ENCODE results near the gene MYO6. TPM values are rescaled to one million over a fixed set of nuclear protein-coding genes. Genes with fewer than 3 reads are reported as not detected.

Gene MYO6
- total and polyA plus RNA-seq, 2 experiments from 2014 or later = 10.9 to 24.2 TPM

GRCh38 chr6:75843396-75843795, 94.4 kb downstream of the MYO6 start:
- Histone ChIP-seq H2AFZ (no peak overlapping the region), H3K27ac (no peak overlapping the region), H3K4me1 (ENCODE audit: insufficient read depth) (no peaks in the 10 kb centered on the region), H3K4me3 (no peak overlapping the region), H3F3A (ENCODE audit: insufficient read depth) (no peaks in the 10 kb centered on the region), H3K4me2 (ENCODE audit: unreplicated experiment) (no peak overlapping the region), H3K79me2 (ENCODE audit: insufficient read depth) (no peaks in the 10 kb centered on the region), H4K20me1 (ENCODE audit: insufficient read depth) (no peaks in the 10 kb centered on the region), H3K9me2 (ENCODE audit: insufficient read depth) (no peaks in the 10 kb centered on the region), H3K9ac (no peak overlapping the region), H3K9me3 (ENCODE audit: low read depth) (no peaks in the 10 kb centered on the region), H3K36me3 (ENCODE audit: low read depth) (peaks cover 9% of the 10 kb centered on the region; the same call in 1 of the 2 replicates), H3K27me3 (replicated peaks; ENCODE audit: insufficient read depth) (no peaks in the 10 kb centered on the region)
- 70 to 72% methylated on average over 2 of the region's 2 CpGs for WGBS, 2 experiments (ENCODE audit: low coverage in 1 of 2, low lambda C conversion rate in 2 of 2, missing lambda C conversion rate in 2 of 2)
- in situ Hi-C loops (cut with MboI) = no loop called here
- TF ChIP-seq EZH2phosphoT487 (IDR thresholded peaks at IDR 0.05; ENCODE audit: insufficient read depth, low read depth) (no peak), EZH2 (IDR thresholded peaks at IDR 0.05; ENCODE audit: insufficient read depth, poor library complexity, severe bottlenecking) (no peak)
- DNase-seq = no peak

GRCh38 chr6:75848274-75848673, 99.2 kb downstream of the MYO6 start:
- no peaks in the 10 kb centered on the region for H3K9me2 ChIP-seq (ENCODE audit: insufficient read depth)
- peaks cover 8% of the 10 kb centered on the region; the same call in 1 of the 2 replicates for H3K4me1 ChIP-seq (ENCODE audit: insufficient read depth)
- in situ Hi-C loops (cut with MboI) = no loop called here
- no peaks in the 10 kb centered on the region for H4K20me1 ChIP-seq (ENCODE audit: insufficient read depth)
- H3K36me3 ChIP-seq (ENCODE audit: low read depth) = no peaks in the 10 kb centered on the region
- no peaks in the 10 kb centered on the region for H3F3A ChIP-seq (ENCODE audit: insufficient read depth)
- DNase-seq = no peak
- no peak overlapping the region for H2AFZ ChIP-seq
- no peak overlapping the region for H3K9ac ChIP-seq
- H3K9me3 ChIP-seq (ENCODE audit: low read depth) = no peaks in the 10 kb centered on the region
- no peak overlapping the region for H3K4me3 ChIP-seq
- no peak overlapping the region for H3K4me2 ChIP-seq (ENCODE audit: unreplicated experiment)
- H3K79me2 ChIP-seq (ENCODE audit: insufficient read depth) = no peaks in the 10 kb centered on the region
- TF ChIP-seq EZH2phosphoT487 (IDR thresholded peaks at IDR 0.05; ENCODE audit: insufficient read depth, low read depth) = no peak
- TF ChIP-seq EZH2 (IDR thresholded peaks at IDR 0.05; ENCODE audit: insufficient read depth, poor library complexity, severe bottlenecking) = no peak
- no peaks in the 10 kb centered on the region for H3K27me3 ChIP-seq (replicated peaks; ENCODE audit: insufficient read depth)
- WGBS, 2 experiments (ENCODE audit: low coverage in 1 of 2, low lambda C conversion rate in 2 of 2, missing lambda C conversion rate in 2 of 2) = 98 to 99% methylated on average over 4 of the region's 4 CpGs
- no peak overlapping the region for H3K27ac ChIP-seq

- H3K9me2 ChIP-seq (ENCODE audit: insufficient read depth) = no peaks in the 10 kb centered on the region
Measured at GRCh38 chr6:75849329-75850025, 100.4 kb downstream of the MYO6 start.

GRCh38 chr6:75850026-75850833, 101.2 kb downstream of the MYO6 start:
- Histone ChIP-seq H4K20me1 (ENCODE audit: insufficient read depth) (no peaks in the 10 kb centered on the region), H3K9me2 (ENCODE audit: insufficient read depth) (no peaks in the 10 kb centered on the region), H3K4me2 (ENCODE audit: unreplicated experiment) (no peak overlapping the region), H3F3A (ENCODE audit: insufficient read depth) (no peaks in the 10 kb centered on the region), H3K27me3 (replicated peaks; ENCODE audit: insufficient read depth) (no peaks in the 10 kb centered on the region), H3K27ac (no peak overlapping the region), H3K36me3 (ENCODE audit: low read depth) (no peaks in the 10 kb centered on the region), H3K9me3 (ENCODE audit: low read depth) (no peaks in the 10 kb centered on the region), H3K4me1 (ENCODE audit: insufficient read depth) (peaks cover 8% of the 10 kb centered on the region; the same call in 1 of the 2 replicates), H3K79me2 (ENCODE audit: insufficient read depth) (no peaks in the 10 kb centered on the region), H3K4me3 (no peak overlapping the region), H2AFZ (no peak overlapping the region), H3K9ac (no peak overlapping the region)
- in situ Hi-C loops (cut with MboI) = no loop called here
- TF ChIP-seq EZH2 (IDR thresholded peaks at IDR 0.05; ENCODE audit: insufficient read depth, poor library complexity, severe bottlenecking) = no peak
- TF ChIP-seq EZH2phosphoT487 (IDR thresholded peaks at IDR 0.05; ENCODE audit: insufficient read depth, low read depth) = no peak
- no peak for DNase-seq
- 84 to 86% methylated on average over 7 of the region's 7 CpGs for WGBS, 2 experiments (ENCODE audit: low coverage in 1 of 2, low lambda C conversion rate in 2 of 2, missing lambda C conversion rate in 2 of 2)

More at GRCh38 chr6:75849329-75850025, 100.4 kb downstream of the MYO6 start:
- no peak for DNase-seq
- Histone ChIP-seq H3K4me3 (no peak overlapping the region), H3K36me3 (ENCODE audit: low read depth) (no peaks in the 10 kb centered on the region), H3K79me2 (ENCODE audit: insufficient read depth) (no peaks in the 10 kb centered on the region), H3K27me3 (replicated peaks; ENCODE audit: insufficient read depth) (no peaks in the 10 kb centered on the region), H3K4me2 (ENCODE audit: unreplicated experiment) (no peak overlapping the region), H3K9ac (no peak overlapping the region), H2AFZ (no peak overlapping the region), H3K27ac (no peak overlapping the region), H3K9me3 (ENCODE audit: low read depth) (no peaks in the 10 kb centered on the region), H3K4me1 (ENCODE audit: insufficient read depth) (peaks cover 8% of the 10 kb centered on the region; the same call in 1 of the 2 replicates), H3F3A (ENCODE audit: insufficient read depth) (no peaks in the 10 kb centered on the region), H4K20me1 (ENCODE audit: insufficient read depth) (no peaks in the 10 kb centered on the region)
- 91 to 94% methylated on average over 9 of the region's 9 CpGs for WGBS, 2 experiments (ENCODE audit: low coverage in 1 of 2, low lambda C conversion rate in 2 of 2, missing lambda C conversion rate in 2 of 2)
- TF ChIP-seq EZH2phosphoT487 (IDR thresholded peaks at IDR 0.05; ENCODE audit: insufficient read depth, low read depth) = no peak
- TF ChIP-seq EZH2 (IDR thresholded peaks at IDR 0.05; ENCODE audit: insufficient read depth, poor library complexity, severe bottlenecking) = no peak
- in situ Hi-C loops (cut with MboI) = no loop called here
